Karpas-422 (cell line): Measurements from ENCODE around the gene RBMS3. TPM values are rescaled to one million over a fixed set of nuclear protein-coding genes. Genes with fewer than 3 reads are reported as not detected.

Source experiments
- DNase-seq: peaks from one replicate; pipeline ENCODE4 v3.0.0-alpha.2; 2015
- H2AFZ ChIP-seq: fragments of 200-600 bp; sonication (generic); 2 replicates; pipeline ENCODE4 v1.6.1; 2014; ENCODE audit warnings: antibody characterized with exemption, low read length, mixed read lengths
- H3K27ac ChIP-seq: fragments of 200-600 bp; sonication (generic); 2 replicates; pipeline ENCODE4 v1.5.1; 2014; ENCODE audit warnings: mild to moderate bottlenecking, low read length, moderate library complexity
- H3K27me3 ChIP-seq: fragments of 200-600 bp; sonication (generic); 2 replicates; pipeline ENCODE4 v1.6.1; 2014; ENCODE audit warnings: low read length, mixed read lengths
- H3K36me3 ChIP-seq: fragments of 200-600 bp; sonication (generic); 2 replicates; pipeline ENCODE4 v1.6.1; 2014; ENCODE audit warnings: low read length, mixed read lengths; ENCODE audit not compliant: insufficient read depth
- H3K4me1 ChIP-seq: fragments of 200-600 bp; sonication (generic); 2 replicates; pipeline ENCODE4 v1.6.1; 2014; ENCODE audit warnings: mild to moderate bottlenecking, low read length, mixed read lengths
- H3K4me2 ChIP-seq: fragments of 200-600 bp; sonication (generic); 2 replicates; pipeline ENCODE4 v1.6.1; 2014; ENCODE audit warnings: low read length, low read depth, mild to moderate bottlenecking; ENCODE audit not compliant: poor library complexity, severe bottlenecking
- H3K4me3 ChIP-seq: fragments of 200-600 bp; sonication (generic); 2 replicates; pipeline ENCODE4 v1.5.1; 2014; ENCODE audit warnings: mild to moderate bottlenecking, antibody characterized with exemption, low read length, mixed read lengths
- H3K79me2 ChIP-seq: fragments of 200-600 bp; sonication (generic); 2 replicates; pipeline ENCODE4 v1.6.1; 2014; ENCODE audit warnings: mild to moderate bottlenecking, low read length, mixed read lengths
- H3K9ac ChIP-seq: fragments of 200-600 bp; sonication (generic); 2 replicates; pipeline ENCODE4 v1.6.0; 2014; ENCODE audit warnings: low read length
- H3K9me2 ChIP-seq: fragments of 200-600 bp; sonication (generic), shearing (Covaris generic); replicated peaks from 2 replicates; pipeline ENCODE4 v1.6.0; 2014; ENCODE audit warnings: mild to moderate bottlenecking, low read length, moderate library complexity; ENCODE audit not compliant: insufficient read depth
- H3K9me3 ChIP-seq: fragments of 300-700, 200-600 bp; sonication (generic); 2 replicates; pipeline ENCODE4 v1.6.1; 2014; ENCODE audit warnings: low read length, mixed read lengths
- H4K20me1 ChIP-seq: fragments of 200-600 bp; sonication (generic); 2 replicates; pipeline ENCODE4 v1.6.1; 2014; ENCODE audit warnings: mild to moderate bottlenecking, antibody characterized with exemption, low read length, low read depth; ENCODE audit not compliant: insufficient read depth
- total RNA-seq: library from RNA; depleted of rRNA; stranded (reverse); fragments of >200 nt; shearing (Covaris generic); gene quantifications from 2 replicates; pipeline ENCODE4 v1.2.3, GENCODE V29; 2014; ENCODE audit warnings: low replicate concordance

Gene RBMS3
- total RNA-seq, 1 experiment from 2014 or later = not detected

- Histone ChIP-seq H3K79me2 (no peaks in the 10 kb centered on the region), H4K20me1 (no peaks in the 10 kb centered on the region), H3K4me2 (no peak overlapping the region), H3K27me3 (no peaks in the 10 kb centered on the region), H3K4me3 (no peak overlapping the region), H3K9ac (no peak overlapping the region), H3K4me1 (no peaks in the 10 kb centered on the region), H3K9me3 (peaks cover 16% of the 10 kb centered on the region), H3K36me3 (no peaks in the 10 kb centered on the region), H2AFZ (no peak overlapping the region), H3K27ac (no peak overlapping the region), H3K9me2 (no peaks in the 10 kb centered on the region)
- no peak for DNase-seq
Observed at GRCh38 chr3:29619676-29620075, 338.8 kb downstream of the RBMS3 start.

GRCh38 chr3:29627136-29628117 lies 346.6 kb downstream of the RBMS3 start:
- no peak overlapping the region for H3K4me3 ChIP-seq
- no peak overlapping the region for H2AFZ ChIP-seq
- H3K36me3 ChIP-seq = no peaks in the 10 kb centered on the region
- H3K4me2 ChIP-seq = no peak overlapping the region
- no peak for DNase-seq
- H3K9ac ChIP-seq = no peak overlapping the region
- no peak overlapping the region for H3K27ac ChIP-seq
- no peaks in the 10 kb centered on the region for H3K4me1 ChIP-seq
- peaks cover 19% of the 10 kb centered on the region for H3K9me3 ChIP-seq
- H3K27me3 ChIP-seq = no peaks in the 10 kb centered on the region
- no peaks in the 10 kb centered on the region for H3K79me2 ChIP-seq
- no peaks in the 10 kb centered on the region for H3K9me2 ChIP-seq
- H4K20me1 ChIP-seq = no peaks in the 10 kb centered on the region

DNA sequence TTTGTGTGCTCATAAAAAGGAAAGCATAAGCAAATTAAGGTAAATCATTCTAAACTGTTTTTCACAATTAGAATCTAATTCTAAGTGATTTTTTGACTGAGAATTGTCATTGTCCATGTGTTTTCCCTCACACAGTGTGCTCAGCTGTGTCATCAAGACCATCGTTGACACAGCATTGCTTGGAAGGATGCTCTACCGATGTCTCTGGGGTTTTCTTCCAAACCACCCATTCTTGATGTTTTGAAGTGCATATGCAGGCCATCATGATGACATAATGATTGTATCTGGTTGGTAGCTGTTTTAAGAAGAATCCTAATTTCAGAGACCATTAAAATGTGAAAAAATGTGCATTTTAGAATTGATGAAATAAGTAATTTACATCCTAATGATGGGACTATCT lies 347.9 kb downstream of the RBMS3 start:
- no peak overlapping the region for H3K9ac ChIP-seq
- no peak overlapping the region for H2AFZ ChIP-seq
- no peaks in the 10 kb centered on the region for H3K9me2 ChIP-seq
- H3K79me2 ChIP-seq = no peaks in the 10 kb centered on the region
- no peaks in the 10 kb centered on the region for H3K27me3 ChIP-seq
- no peaks in the 10 kb centered on the region for H4K20me1 ChIP-seq
- DNase-seq = no peak
- H3K27ac ChIP-seq = no peak overlapping the region
- no peaks in the 10 kb centered on the region for H3K36me3 ChIP-seq
- H3K4me2 ChIP-seq = no peak overlapping the region
- H3K9me3 ChIP-seq = peaks cover 26% of the 10 kb centered on the region
- H3K4me1 ChIP-seq = no peaks in the 10 kb centered on the region
- H3K4me3 ChIP-seq = no peak overlapping the region

DNA sequence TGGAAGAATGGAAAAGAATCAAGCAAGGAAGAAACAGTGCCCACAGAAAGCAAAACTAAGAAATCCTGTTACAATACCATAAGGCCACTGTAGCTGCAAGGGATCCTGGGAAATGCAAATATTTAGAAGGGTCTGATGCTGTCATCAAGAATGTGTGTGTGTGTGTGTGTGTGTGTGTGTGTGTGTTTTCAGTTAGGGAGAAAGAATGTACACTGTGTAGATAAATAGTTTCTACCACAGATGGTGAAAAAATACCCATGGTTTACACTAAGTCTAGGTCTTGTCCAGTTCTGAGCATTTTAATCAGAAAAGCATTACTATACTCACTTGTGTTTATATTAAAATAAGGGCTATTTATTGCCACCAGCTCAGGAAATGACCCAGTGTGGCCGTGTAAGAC lies 355.0 kb downstream of the RBMS3 start:
- H3K27ac ChIP-seq = no peak overlapping the region
- no peaks in the 10 kb centered on the region for H3K9me2 ChIP-seq
- no peaks in the 10 kb centered on the region for H3K27me3 ChIP-seq
- H3K79me2 ChIP-seq = no peaks in the 10 kb centered on the region
- DNase-seq = no peak
- no peak overlapping the region for H3K9ac ChIP-seq
- H3K9me3 ChIP-seq = peaks cover 30% of the 10 kb centered on the region
- no peak overlapping the region for H3K4me3 ChIP-seq
- no peak overlapping the region for H3K4me2 ChIP-seq
- H3K36me3 ChIP-seq = no peaks in the 10 kb centered on the region
- H4K20me1 ChIP-seq = no peaks in the 10 kb centered on the region
- no peaks in the 10 kb centered on the region for H3K4me1 ChIP-seq
- no peak overlapping the region for H2AFZ ChIP-seq

DNA sequence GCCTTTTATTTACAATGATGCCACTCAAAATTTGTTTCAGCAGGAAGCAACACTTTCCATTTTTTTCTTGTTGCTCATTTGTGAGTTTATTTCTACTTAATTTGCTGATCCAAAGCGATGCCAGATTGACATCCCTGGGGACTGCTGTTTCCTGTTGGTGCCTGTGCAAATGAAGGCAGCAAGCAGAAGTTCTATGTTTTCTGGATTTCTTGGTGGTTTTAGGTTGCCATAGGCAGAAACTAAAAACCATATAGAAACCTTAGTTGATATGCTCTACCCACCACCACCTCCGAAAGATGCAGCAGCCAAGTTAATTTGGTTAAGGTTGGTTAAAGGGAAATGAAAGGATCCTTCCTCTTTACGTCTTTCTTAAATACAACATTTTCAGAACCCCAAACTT lies 356.2 kb downstream of the RBMS3 start:
- Histone ChIP-seq H3K79me2 (no peaks in the 10 kb centered on the region), H2AFZ (no peak overlapping the region), H3K27ac (no peak overlapping the region), H3K9me3 (peaks cover 24% of the 10 kb centered on the region), H4K20me1 (no peaks in the 10 kb centered on the region), H3K27me3 (no peaks in the 10 kb centered on the region), H3K4me3 (no peak overlapping the region), H3K36me3 (no peaks in the 10 kb centered on the region), H3K9ac (no peak overlapping the region), H3K4me1 (no peaks in the 10 kb centered on the region), H3K9me2 (no peaks in the 10 kb centered on the region), H3K4me2 (no peak overlapping the region)
- DNase-seq = no peak

- Histone ChIP-seq H3K4me3 (no peak overlapping the region), H2AFZ (no peak overlapping the region)
Observed at GRCh38 chr3:29639578-29640290, 358.9 kb downstream of the RBMS3 start.

GRCh38 chr3:29642393-29643033 lies 361.6 kb downstream of the RBMS3 start:
- Histone ChIP-seq H3K27me3 (no peaks in the 10 kb centered on the region), H3K9me3 (peaks cover 12% of the 10 kb centered on the region; the same call in 1 of the 2 replicates), H3K79me2 (no peaks in the 10 kb centered on the region), H3K4me1 (no peaks in the 10 kb centered on the region), H2AFZ (no peak overlapping the region), H4K20me1 (no peaks in the 10 kb centered on the region), H3K9ac (no peak overlapping the region), H3K36me3 (no peaks in the 10 kb centered on the region), H3K27ac (no peak overlapping the region), H3K4me2 (no peak overlapping the region), H3K4me3 (no peak overlapping the region), H3K9me2 (no peaks in the 10 kb centered on the region)
- no peak for DNase-seq

More at GRCh38 chr3:29639578-29640290, 358.9 kb downstream of the RBMS3 start:
- H3K9me3 ChIP-seq = peaks cover 11% of the 10 kb centered on the region
- no peaks in the 10 kb centered on the region for H4K20me1 ChIP-seq
- no peaks in the 10 kb centered on the region for H3K36me3 ChIP-seq
- H3K27ac ChIP-seq = no peak overlapping the region
- no peak for DNase-seq
- no peaks in the 10 kb centered on the region for H3K9me2 ChIP-seq
- no peaks in the 10 kb centered on the region for H3K79me2 ChIP-seq
- no peak overlapping the region for H3K9ac ChIP-seq
- no peaks in the 10 kb centered on the region for H3K27me3 ChIP-seq
- H3K4me1 ChIP-seq = no peaks in the 10 kb centered on the region
- H3K4me2 ChIP-seq = no peak overlapping the region

- no peaks in the 10 kb centered on the region for H3K9me2 ChIP-seq
- no peak overlapping the region for H3K4me3 ChIP-seq
- no peaks in the 10 kb centered on the region for H4K20me1 ChIP-seq
- H3K9ac ChIP-seq = no peak overlapping the region
- H3K4me1 ChIP-seq = no peaks in the 10 kb centered on the region
- H3K36me3 ChIP-seq = no peaks in the 10 kb centered on the region
- H3K27ac ChIP-seq = no peak overlapping the region
- H3K4me2 ChIP-seq = no peak overlapping the region
- H3K27me3 ChIP-seq = no peaks in the 10 kb centered on the region
- no peak overlapping the region for H2AFZ ChIP-seq
- H3K79me2 ChIP-seq = no peaks in the 10 kb centered on the region
- H3K9me3 ChIP-seq = peaks cover 7% of the 10 kb centered on the region; the same call in 1 of the 2 replicates
- DNase-seq = no peak
Observed at GRCh38 chr3:29643034-29643425, 362.2 kb downstream of the RBMS3 start.
